Suppressor macrophage (primary cell): ENCODE results near the gene CPNE2.

Experiments
- DNase-seq, 4 experiments: peaks; one replicate each; pipeline ENCODE4 v3.0.0-alpha.2; 2020 to 2022

The CPNE2 gene

GRCh38 chr16:57146040-57146647 lies 53.8 kb downstream of the CPNE2 start:
- peak in 2 of 4 experiments; percentile 22 to 33 for DNase-seq

- peak in 1 of 4 experiments; percentile 18 for DNase-seq
Observed at GRCh38 chr16:57146735-57147134, 54.4 kb downstream of the CPNE2 start.

GRCh38 chr16:57147381-57148221 lies 55.2 kb downstream of the CPNE2 start:
- peak; percentile 37 to 70 (median 68) for DNase-seq

GRCh38 chr16:57148481-57148880 lies 56.1 kb downstream of the CPNE2 start:
- no peak for DNase-seq

- DNase-seq, result no peak
Observed at GRCh38 chr16:57149391-57149790, 57.0 kb downstream of the CPNE2 start.

GRCh38 chr16:57150682-57151330 lies 58.4 kb downstream of the CPNE2 start:
- no peak for DNase-seq

- DNase-seq, result peak in 3 of 4 experiments; percentile 19 to 38 (median 26)
Observed at GRCh38 chr16:57151369-57151768, 59.0 kb downstream of the CPNE2 start.

- DNase-seq, result no peak
Observed at GRCh38 chr16:57152096-57153093, 60.0 kb downstream of the CPNE2 start.

GRCh38 chr16:57153841-57154240 lies 61.5 kb downstream of the CPNE2 start:
- no peak for DNase-seq

GRCh38 chr16:57155702-57156350 lies 63.4 kb downstream of the CPNE2 start:
- no peak for DNase-seq

- no peak for DNase-seq
Observed at GRCh38 chr16:57156351-57156703, 63.9 kb downstream of the CPNE2 start.

- no peak for DNase-seq
Observed at GRCh38 chr16:57157533-57157932, 65.2 kb downstream of the CPNE2 start.

- DNase-seq, result no peak
Observed at GRCh38 chr16:57159447-57159846, 67.1 kb downstream of the CPNE2 start.

GRCh38 chr16:57163842-57164241 lies 71.5 kb downstream of the CPNE2 start:
- DNase-seq, result no peak

GRCh38 chr16:57165483-57165882 lies 73.1 kb downstream of the CPNE2 start:
- DNase-seq, result no peak

- DNase-seq, result no peak
Observed at GRCh38 chr16:57165938-57166337, 73.6 kb downstream of the CPNE2 start.

GRCh38 chr16:57166451-57166850 lies 74.1 kb downstream of the CPNE2 start:
- peak in 3 of 4 experiments; percentile 38 to 60 (median 50) for DNase-seq

- peak; percentile 70 to 92 (median 84) for DNase-seq
Observed at GRCh38 chr16:57166951-57167350, 74.6 kb downstream of the CPNE2 start.

- DNase-seq, result no peak
Observed at GRCh38 chr16:57167538-57167937, 75.2 kb downstream of the CPNE2 start.

GRCh38 chr16:57167953-57168352 lies 75.6 kb downstream of the CPNE2 start:
- peak; percentile 58 to 84 (median 71) for DNase-seq

- no peak for DNase-seq
Observed at GRCh38 chr16:57169327-57169726, 76.9 kb downstream of the CPNE2 start.
